Myocyte (in vitro differentiated cells): Measurements from ENCODE around the gene DYNLRB1. TPM values are rescaled to one million over a fixed set of nuclear protein-coding genes. Genes with fewer than 3 reads are reported as not detected.
A peak's percentile ranks its signal among the peaks of the same experiment; 100 is the strongest.
"Not testable (repeated sequence)": the region's sequence is repeated elsewhere in the genome, so short reads cannot be mapped to it uniquely, and the experiment has no call there.

Experiments
- DNase-seq: peaks from one replicate; pipeline ENCODE4 v3.0.0-alpha.2; 2012; ENCODE audit warnings: low read depth
- polyA plus RNA-seq: library from polyadenylated mRNA; unstranded; fragments of >200 nt; gene quantifications from one replicate; pipeline ENCODE4 v1.2.1, GENCODE V29; 2012; ENCODE audit warnings: missing spikeins
- total RNA-seq: library from RNA; depleted of rRNA; stranded (reverse); fragments of >200 nt; gene quantifications from 2 replicates; pipeline ENCODE4 v1.2.3, GENCODE V29; 2014

DYNLRB1 gene
- 225 and 238 TPM in 2 replicates for total RNA-seq
- polyA plus RNA-seq: 409 TPM

GRCh38 chr20:34516247-34517113 lies at the start of gene DYNLRB1:
TSS of gene DYNLRB1 (plus strand) at chr20:34516422. CDS start at chr20:34516459, 37 bp downstream.
- DNase-seq: peak; percentile 99

- DNase-seq: peak; percentile 81
Observed at GRCh38 chr20:34468951-34469350, 47.3 kb upstream of the DYNLRB1 start.

GRCh38 chr20:34472246-34472925 lies 43.8 kb upstream of the DYNLRB1 start:
- peak; percentile 73 for DNase-seq

GRCh38 chr20:34473262-34473883 lies 42.8 kb upstream of the DYNLRB1 start:
- peak; percentile 69 for DNase-seq

GRCh38 chr20:34475979-34476736 lies 40.1 kb upstream of the DYNLRB1 start:
- peak; percentile 55 for DNase-seq

- no peak for DNase-seq
Observed at GRCh38 chr20:34479627-34480026, 36.6 kb upstream of the DYNLRB1 start.

- DNase-seq: not testable (repeated sequence)
Observed at GRCh38 chr20:34482154-34482553, 34.1 kb upstream of the DYNLRB1 start.

- DNase-seq: not testable (repeated sequence)
Observed at GRCh38 chr20:34483585-34484220, 32.5 kb upstream of the DYNLRB1 start.

- no peak for DNase-seq
Observed at GRCh38 chr20:34485068-34485634, 31.1 kb upstream of the DYNLRB1 start.

GRCh38 chr20:34491226-34491931 lies 24.8 kb upstream of the DYNLRB1 start:
- DNase-seq: no peak

- DNase-seq: no peak
Observed at GRCh38 chr20:34491932-34492509, 24.2 kb upstream of the DYNLRB1 start.

GRCh38 chr20:34493646-34494045 lies 22.6 kb upstream of the DYNLRB1 start:
- peak; percentile 87 for DNase-seq

GRCh38 chr20:34495307-34495706 lies 20.9 kb upstream of the DYNLRB1 start:
- DNase-seq: no peak

- DNase-seq: no peak
Observed at GRCh38 chr20:34495916-34496315, 20.3 kb upstream of the DYNLRB1 start.

GRCh38 chr20:34497596-34497995 lies 18.6 kb upstream of the DYNLRB1 start:
- DNase-seq: not testable (repeated sequence)

GRCh38 chr20:34500823-34501222 lies 15.4 kb upstream of the DYNLRB1 start:
- DNase-seq: no peak

GRCh38 chr20:34506480-34506879 lies 9.7 kb upstream of the DYNLRB1 start:
- DNase-seq: no peak

- no peak for DNase-seq
Observed at GRCh38 chr20:34507702-34508413, 8.4 kb upstream of the DYNLRB1 start.

GRCh38 chr20:34510575-34510974 lies 5.6 kb upstream of the DYNLRB1 start:
- DNase-seq: no peak
